ENCODE measurements around the gene PPT1.
"Not testable (repeated sequence)": the region's sequence is repeated elsewhere in the genome, so short reads cannot be mapped to it uniquely, and the experiment has no call there.

PPT1 gene

DNA sequence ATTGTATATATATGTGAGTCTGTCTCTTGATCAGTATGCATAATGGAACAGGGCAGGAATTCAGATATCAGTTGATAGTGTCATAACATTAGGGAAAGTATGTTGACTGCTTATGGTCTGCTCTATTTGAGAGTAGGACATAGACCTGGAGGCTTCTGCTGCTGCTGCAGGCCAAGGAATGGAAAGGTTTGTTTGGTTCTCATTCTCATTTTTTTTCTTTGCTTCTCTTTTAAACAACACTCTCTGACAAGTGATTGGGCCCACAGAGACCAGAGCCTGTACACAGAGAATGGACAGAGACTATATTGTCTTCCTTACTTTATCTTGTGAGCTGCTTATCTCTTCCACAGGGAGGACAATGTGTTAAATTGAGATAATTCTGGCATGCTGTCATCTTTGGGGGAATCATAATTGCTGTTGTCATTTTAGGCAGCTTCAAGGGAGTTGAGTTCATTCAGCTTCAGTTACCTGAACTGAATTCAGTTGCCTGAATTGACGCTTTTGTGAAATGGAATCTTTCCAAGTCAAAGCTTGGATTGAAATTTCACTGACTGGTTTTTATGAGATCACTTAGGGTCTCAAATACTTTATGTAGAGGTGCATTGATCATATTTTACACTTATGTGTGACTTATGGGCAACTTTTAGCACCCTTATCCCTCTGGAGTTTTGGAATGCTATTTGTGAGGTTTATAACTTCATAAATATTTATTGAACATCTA lies 39.6 kb downstream of the PPT1 start:
- no peak for DNase-seq (ENCODE audit: low read depth)

DNA sequence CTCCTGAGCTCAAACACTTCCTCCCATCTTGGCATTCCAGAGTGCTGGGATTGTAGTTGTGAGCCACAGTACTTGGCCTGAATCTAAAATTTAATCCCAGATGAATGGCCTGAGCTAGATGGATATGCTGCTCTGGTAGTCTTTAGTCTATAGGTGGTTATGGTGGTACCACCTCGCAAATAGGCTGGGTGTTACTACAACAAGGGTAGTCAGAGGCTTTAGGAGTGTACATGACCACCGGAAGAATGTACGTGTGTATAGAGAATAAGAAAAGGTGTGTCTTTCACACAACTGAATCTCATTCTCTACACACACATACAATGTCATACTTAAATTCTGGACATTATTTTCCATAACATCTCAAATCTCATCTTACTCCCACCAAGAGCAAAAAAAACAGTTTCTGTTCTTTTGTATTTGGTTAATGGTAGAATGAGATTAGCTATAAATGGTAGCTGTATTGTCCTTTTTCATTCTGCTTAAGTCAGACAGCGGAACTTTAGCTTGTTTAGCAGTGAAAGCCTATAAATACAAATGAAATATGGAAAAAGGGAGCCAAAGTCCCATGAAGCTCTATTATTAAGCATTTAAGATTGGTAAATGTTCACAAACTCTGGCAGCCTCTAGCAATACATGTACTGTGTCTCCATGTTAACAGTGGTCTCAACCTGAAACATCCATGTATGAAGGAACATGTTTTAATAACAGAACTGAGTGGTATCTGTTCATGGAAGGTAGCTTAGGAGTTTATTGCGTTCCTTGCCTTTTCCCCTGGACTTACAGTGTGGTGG lies 40.3 kb downstream of the PPT1 start:
- no peak for DNase-seq (ENCODE audit: low read depth)

- no peak for DNase-seq (ENCODE audit: low read depth)
Measured at GRCh38 chr1:40053138-40053887, 43.7 kb downstream of the PPT1 start.

DNA sequence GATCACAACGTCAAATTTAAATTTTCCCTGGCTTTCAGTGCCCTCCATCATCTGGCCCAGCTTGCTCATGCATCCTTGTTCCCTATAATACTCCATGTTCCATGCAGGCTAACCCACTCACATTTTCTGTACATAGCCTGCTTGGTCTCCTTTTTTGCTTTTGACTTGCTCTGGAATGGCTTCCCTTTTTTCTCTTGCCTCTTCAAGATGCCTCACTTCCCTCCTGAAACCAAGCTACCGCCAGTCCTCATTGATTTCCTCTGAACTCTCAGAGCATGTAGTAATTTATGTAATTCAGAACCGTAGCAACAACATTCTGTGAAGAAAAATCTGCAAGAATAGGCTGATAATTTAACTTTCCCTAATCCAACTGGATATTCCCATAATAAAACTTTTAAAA lies 46.2 kb downstream of the PPT1 start:
- no peak for DNase-seq (ENCODE audit: low read depth)

DNA sequence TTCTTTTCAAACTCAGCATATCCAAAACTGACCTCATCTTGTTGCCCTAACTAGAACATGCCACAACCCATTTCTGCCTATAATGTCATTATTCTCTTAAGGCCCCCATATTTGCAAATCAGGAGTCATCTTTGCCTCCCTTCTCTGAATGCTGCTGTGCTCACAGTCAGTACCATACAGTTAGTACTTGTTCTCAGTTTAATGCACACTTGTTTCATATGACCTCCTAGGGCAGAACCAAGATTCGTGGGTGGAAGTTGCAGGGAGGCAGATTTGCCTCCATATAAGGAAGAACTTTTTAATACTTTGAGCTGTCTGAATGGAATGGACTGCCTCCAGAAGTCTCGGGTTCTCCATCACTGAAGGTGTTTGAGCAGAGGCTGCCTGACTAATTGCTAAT lies 47.3 kb downstream of the PPT1 start:
- DNase-seq (ENCODE audit: low read depth) = no peak

GRCh38 chr1:40047769-40048168 lies 49.3 kb downstream of the PPT1 start:
- no peak for DNase-seq (ENCODE audit: low read depth)

DNA sequence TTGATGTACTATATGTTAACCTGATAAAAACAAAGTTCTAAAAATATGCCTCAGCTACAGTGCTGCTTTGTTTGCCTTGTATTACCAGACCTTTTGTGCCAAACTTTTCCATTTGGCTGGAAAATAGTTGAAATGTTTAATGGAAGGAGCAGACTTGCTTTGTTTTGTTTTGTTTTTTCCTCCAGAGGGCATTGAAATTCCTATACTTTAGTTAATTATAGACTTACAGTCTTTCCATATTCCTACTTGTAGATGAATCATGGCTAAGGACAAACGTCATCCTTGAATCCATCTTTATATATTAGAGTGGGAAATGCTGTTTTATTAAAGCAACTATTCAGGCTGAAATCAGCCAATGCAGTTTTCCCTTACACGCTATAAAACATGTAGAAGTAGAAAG lies 49.8 kb downstream of the PPT1 start:
- no peak for DNase-seq (ENCODE audit: low read depth)

DNA sequence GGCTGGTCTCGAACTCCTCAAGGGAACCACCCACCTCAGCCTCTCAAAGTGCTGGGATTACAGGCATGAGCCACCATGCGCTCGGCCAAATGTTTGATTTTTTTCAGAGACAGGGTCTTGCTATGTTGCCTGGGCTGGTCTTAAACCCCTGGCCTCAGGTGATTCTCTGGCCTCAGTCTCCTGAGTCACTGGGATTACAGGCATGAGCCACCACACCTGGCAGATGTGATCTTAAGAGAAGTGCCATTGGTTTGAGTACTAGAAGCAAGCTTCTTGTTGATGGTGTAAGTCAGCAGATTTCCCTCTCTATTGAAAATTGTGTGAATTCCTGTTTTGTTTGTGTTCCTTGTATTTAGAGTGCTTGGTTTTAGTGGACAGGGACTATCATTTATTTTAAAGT lies 51.3 kb downstream of the PPT1 start:
- no peak for DNase-seq (ENCODE audit: low read depth)

GRCh38 chr1:40045182-40045581 lies 51.9 kb downstream of the PPT1 start:
- no peak for DNase-seq (ENCODE audit: low read depth)

- no peak for DNase-seq (ENCODE audit: low read depth)
Measured at GRCh38 chr1:40044110-40044509, 52.9 kb downstream of the PPT1 start.

DNA sequence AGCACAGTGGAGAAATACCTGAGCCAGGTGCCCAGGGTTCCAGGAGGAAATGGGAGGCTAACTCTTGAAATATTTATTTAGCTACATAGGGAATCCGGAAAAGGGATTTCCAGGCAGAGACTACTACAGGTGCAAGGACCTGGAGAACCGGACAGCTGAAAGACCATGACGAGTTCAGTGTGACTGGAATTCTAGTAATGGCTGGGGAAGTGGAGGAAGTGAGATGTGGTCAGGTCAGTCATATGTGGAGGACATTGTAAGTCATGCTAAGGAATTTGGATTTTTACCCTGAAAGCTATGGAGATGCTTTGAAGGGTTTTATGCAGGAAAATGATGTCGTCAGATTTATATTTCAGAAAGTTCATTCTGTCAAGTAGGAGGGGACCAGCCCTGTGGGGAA lies 54.7 kb downstream of the PPT1 start:
- DNase-seq (ENCODE audit: low read depth) = no peak

DNA sequence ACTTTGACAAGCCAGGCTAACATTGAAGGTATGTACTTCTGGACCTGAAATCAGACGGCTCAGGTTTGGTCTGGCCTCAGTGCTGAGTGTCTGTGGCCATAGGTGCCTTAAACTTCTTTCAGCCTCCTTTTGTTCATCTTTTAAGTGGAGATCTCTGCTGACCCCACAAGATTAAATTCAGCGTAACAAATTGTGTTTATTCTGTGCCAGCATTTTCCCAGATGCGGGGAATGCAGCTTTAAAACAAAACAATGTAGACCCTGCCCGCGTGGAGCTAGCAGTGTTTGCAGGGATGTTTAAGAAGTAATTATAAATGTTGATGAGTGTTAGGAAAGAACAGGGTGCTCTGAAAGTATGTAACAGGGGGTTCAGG lies 55.6 kb downstream of the PPT1 start:
- DNase-seq (ENCODE audit: low read depth) = no peak

DNA sequence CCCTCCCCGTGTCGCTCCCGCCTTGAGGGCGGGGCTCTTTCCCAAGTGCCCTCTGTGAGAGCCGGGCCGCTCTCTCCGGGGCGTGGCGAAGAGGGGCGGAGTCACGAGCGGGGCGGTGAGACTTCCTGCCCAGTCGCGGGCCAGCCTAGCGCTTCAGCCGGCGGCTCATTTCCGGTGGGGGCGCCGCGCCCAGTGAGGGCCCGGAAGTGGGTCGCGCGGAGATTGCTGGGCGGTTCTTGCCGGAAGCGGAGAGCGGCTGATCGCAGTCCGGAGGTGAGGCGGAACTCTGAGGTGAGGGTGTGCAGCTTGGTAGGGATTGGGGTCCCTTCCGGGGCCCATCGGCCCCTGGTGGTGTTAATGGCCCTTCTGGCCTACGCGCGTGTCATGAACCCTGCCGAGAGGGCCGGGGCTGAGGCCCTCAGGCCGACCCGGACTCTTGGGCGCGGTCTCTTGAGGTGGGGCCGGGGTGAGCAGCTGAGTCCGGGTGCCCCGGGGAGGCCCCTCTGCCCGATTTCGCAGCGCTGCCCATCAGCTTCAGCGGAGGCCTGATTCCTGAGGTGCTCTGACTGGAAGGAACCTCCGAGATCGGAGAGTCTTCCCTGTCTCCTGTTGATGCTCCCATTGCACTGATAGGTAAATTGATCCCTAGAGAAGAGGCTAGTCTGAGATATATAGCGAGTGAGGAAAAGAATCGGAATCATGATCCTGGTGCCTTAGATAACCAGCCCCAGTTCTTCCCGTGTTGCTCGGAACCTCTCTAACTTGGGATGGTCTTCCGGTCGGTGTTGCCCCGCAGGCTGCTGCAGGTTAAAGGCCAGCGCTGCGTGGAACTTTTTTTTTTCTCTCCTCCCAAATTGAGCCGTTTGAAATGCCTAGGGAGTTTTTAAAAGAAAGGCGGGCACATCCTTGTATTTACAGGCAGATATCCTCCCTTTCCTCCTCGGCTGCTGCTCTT lies 56.3 kb downstream of the PPT1 start, which contains the start of gene CAP1:
Gene CAP1 (plus strand): TSS at position 219 of the 955 bp plus-strand sequence. CDS start 18,618 bp downstream, outside the sequence.
- peak; percentile 99 for DNase-seq (ENCODE audit: low read depth)

GRCh38 chr1:40039757-40040510 lies 57.1 kb downstream of the PPT1 start:
- peak; percentile 59 for DNase-seq (ENCODE audit: low read depth)

GRCh38 chr1:40039245-40039756 lies 57.8 kb downstream of the PPT1 start:
- DNase-seq (ENCODE audit: low read depth) = no peak

DNA sequence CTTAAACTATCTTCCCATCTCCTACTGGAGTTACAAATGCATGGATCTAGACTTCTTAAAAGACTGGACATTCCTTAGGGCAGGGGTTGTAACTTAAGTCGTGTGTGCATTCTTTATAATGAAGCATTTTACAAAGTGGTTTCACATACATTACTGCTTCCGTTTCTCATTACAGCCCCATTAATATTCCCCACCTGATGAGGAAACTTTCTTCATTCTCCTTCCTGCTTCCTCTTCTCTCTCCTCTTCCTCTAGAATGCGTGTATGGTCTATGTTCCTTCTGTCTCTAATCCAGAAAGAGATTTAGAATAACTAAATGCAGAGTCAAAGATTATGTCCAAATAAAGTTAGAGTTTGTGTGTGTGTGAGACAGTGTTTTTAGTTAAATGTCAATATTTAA lies 58.4 kb downstream of the PPT1 start:
- DNase-seq (ENCODE audit: low read depth) = no peak

DNA sequence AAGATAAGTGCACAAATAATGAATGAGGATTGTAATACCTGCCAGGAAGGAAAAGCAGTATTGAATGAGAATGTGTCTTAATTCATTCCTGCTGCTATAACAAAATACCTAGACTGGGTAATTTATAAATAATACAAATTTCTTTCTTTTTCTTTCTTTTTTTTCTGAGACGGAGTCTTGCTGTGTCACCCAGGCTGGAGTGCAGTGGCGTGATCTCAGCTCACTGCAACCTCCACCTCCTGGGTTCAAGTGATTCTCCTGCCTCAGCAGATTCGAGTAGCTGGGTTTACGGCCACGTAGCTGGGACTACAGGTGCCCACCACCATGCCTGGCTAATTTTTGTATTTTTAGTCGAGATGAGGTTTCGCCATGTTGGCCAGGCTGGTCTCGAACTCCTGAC lies 59.8 kb downstream of the PPT1 start:
- not testable (repeated sequence) for DNase-seq (ENCODE audit: low read depth)

GRCh38 chr1:40036574-40036973 lies 60.5 kb downstream of the PPT1 start:
- no peak for DNase-seq (ENCODE audit: low read depth)

DNA sequence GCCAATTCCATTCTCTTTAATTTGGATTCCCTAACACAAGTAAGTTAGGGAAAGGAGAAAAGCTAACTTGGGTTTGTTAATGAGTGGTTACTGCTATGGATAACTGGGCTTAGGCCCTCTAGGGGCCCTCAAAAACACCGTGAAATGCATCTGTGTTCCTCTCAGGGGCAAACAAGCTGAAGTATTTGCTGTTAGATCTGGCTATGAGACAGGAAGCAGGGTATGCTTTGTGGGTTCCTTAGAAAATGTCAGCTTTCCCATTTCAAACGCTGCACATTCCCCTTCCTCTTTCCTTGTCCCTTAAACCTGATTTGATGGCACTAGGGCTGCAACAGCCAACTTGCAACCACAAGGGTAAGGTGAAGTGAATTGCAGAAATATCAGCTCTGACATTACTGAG lies 62.2 kb downstream of the PPT1 start:
- no peak for DNase-seq (ENCODE audit: low read depth)

DNA sequence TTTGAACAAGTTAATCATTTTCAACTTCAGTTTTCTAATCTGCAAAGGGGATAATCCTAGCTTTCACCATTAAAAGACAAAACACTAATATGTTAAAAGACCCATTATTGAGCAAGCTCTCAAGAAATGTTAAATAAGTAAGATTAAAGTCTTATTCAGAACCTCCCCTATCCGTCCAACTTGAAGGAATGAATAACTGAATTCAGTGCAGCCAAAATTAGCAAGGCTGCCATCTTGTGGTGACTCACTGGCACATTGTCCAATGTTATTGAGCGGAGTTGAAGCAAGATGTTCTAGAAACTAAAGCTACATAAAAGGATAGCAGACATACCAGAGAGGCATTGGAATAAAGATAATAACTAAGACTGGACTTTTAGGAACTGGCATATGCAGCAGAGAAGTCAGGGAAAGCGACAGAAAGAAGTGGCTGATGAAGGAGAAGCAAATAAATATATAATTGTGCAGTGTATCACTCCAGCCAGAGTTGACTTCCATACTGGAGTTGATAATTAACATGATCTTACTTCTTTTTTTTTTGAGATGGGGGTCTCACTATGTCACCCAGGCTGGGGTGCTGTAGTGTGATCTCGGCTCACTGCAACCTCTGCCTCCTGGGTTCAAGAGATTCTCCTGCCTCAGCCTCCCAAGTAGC lies 64.7 kb downstream of the PPT1 start:
- DNase-seq (ENCODE audit: low read depth) = no peak

Measured in stimulated activated CD8-positive, alpha-beta memory T cell treated with anti-CD3 and anti-CD28 coated beads, Interleukin-7, amount 100 ng/mL, for 24 hours (primary cell).